Measurements from ENCODE around the gene CXorf49.
"Not testable (repeated sequence)": the region's sequence is repeated elsewhere in the genome, so short reads cannot be mapped to it uniquely, and the experiment has no call there.

GRCh38 chrX:71715551-71715950 lies 2.5 kb downstream of the CXorf49 start:
- TF ChIP-seq CTCF, POLR2A (IDR thresholded peaks at IDR 0.05): not testable (repeated sequence)
